Measurements from ENCODE around the gene ADSL. TPM values are rescaled to one million over a fixed set of nuclear protein-coding genes. Genes with fewer than 3 reads are reported as not detected.

Gene ADSL
- total RNA-seq, 3 donors from 2014 or later = 34.0 to 48.1 (median 42.8) TPM

DNA sequence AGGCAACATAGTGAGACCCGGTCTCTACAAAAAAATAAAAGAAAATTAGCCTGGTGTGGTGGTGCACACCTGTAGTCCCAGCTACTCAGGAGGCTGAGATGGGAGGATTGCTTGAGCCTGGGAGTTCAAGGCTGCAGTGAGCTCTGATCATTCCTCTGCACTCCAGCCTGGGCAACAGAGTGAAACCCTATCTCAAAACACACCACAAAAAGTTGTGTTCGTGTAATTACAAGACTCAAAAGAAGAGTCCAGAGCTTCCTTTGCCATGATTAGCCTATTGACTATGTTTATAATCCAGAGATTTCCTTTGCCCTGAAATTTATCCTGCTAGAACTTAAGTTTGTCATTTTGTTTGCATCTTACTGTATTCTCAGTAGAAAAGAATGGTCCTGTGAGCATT is 45.1 kb downstream of the ADSL start:
- TF ChIP-seq, protein P1, sequence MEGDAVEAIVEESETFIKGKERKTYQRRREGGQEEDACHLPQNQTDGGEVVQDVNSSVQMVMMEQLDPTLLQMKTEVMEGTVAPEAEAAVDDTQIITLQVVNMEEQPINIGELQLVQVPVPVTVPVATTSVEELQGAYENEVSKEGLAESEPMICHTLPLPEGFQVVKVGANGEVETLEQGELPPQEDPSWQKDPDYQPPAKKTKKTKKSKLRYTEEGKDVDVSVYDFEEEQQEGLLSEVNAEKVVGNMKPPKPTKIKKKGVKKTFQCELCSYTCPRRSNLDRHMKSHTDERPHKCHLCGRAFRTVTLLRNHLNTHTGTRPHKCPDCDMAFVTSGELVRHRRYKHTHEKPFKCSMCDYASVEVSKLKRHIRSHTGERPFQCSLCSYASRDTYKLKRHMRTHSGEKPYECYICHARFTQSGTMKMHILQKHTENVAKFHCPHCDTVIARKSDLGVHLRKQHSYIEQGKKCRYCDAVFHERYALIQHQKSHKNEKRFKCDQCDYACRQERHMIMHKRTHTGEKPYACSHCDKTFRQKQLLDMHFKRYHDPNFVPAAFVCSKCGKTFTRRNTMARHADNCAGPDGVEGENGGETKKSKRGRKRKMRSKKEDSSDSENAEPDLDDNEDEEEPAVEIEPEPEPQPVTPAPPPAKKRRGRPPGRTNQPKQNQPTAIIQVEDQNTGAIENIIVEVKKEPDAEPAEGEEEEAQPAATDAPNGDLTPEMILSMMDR (IDR thresholded peaks at IDR 0.05) = no peak

DNA sequence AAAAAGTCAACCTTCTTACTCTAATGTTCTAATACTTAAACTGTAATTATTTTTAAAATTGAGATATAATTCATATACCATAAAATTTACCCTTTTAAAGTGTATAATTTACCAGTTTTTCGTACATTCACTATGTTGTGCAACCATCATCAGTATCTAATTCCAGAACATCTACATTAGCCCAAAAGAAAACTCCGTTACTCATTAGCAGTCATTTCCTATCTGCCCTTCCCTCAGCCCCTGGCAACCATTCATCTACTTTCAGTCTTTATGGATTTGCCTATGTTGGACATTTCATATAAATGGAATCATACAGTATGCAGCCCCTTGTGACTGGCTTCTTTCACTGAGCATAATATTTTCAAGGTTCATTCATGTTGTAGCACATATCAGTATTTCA is 46.3 kb downstream of the ADSL start:
- peaks cover 19% of the 10 kb centered on the region for H3K4me1 ChIP-seq (ENCODE audit: low read depth)
- ATAC-seq = no peak
- H3K9me3 ChIP-seq = no peaks in the 10 kb centered on the region
- TF ChIP-seq, protein P1 (IDR thresholded peaks at IDR 0.05) = no peak
- intact Hi-C loops (cut with DNase I, micrococcal nuclease) = no loop called here
- no peak for DNase-seq
- H3K4me3 ChIP-seq = no peak overlapping the region
- H3K36me3 ChIP-seq (ENCODE audit: low read depth) = no peaks in the 10 kb centered on the region

More for the DNA sequence above, 45.1 kb downstream of the ADSL start:
- ATAC-seq = no peak
- Histone ChIP-seq H3K4me1 (ENCODE audit: low read depth) (peaks cover 18% of the 10 kb centered on the region), H3K4me3 (no peak overlapping the region), H3K9me3 (no peaks in the 10 kb centered on the region), H3K36me3 (ENCODE audit: low read depth) (no peaks in the 10 kb centered on the region)
- intact Hi-C loops (cut with DNase I, micrococcal nuclease) = no loop called here
- no peak for DNase-seq

DNA sequence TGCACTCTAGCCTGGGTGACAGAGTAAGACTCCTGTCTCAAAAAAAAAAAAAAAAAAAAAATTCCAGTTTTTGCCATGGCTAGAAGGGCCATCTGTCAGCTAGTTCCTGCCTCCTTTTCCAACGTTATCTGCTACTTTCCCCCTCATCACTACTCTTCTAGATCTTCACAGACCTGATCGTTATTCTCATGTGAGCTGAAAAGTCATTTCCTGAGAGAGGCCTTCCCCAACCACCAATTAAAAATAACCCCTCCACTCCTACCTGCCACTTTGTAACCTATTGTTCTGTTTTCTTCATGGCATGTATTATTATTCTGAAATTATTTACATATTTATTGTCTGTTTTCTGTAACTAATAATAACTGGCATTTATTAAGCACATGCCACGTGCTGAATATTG is 48.3 kb downstream of the ADSL start:
- TF ChIP-seq, protein P1 (IDR thresholded peaks at IDR 0.05) = no peak
- no peak for DNase-seq
- intact Hi-C loops (cut with DNase I, micrococcal nuclease) = no loop called here

DNA sequence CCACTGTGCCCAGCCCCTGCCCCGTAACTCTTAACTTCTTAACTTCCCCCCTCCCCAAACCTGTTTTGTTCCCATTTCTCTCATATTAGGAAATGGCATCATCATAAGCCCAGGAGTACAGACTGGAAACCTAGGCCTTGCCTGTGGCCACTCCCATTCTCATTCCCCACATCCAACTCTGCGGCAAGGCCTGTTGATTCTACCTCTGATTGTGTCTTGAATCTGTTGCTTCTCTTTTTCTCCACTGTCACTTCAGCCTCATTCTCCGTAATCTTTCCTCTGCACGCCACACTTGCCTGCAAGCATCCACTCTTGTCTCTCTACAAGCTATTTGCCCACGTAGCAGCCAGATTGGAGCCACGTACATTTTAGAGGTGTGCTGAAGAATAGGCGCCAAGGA is 49.3 kb downstream of the ADSL start:
- H3K36me3 ChIP-seq (ENCODE audit: low read depth) = no peaks in the 10 kb centered on the region
- H3K9me3 ChIP-seq = no peaks in the 10 kb centered on the region
- DNase-seq = no peak
- intact Hi-C loops (cut with DNase I, micrococcal nuclease) = no loop called here
- H3K4me1 ChIP-seq (ENCODE audit: low read depth) = peaks cover 24% of the 10 kb centered on the region
- ATAC-seq = no peak
- TF ChIP-seq, protein P1 (IDR thresholded peaks at IDR 0.05) = no peak
- no peak overlapping the region for H3K4me3 ChIP-seq

More for the DNA sequence above, 48.3 kb downstream of the ADSL start:
- Histone ChIP-seq H3K9me3 (no peaks in the 10 kb centered on the region), H3K36me3 (ENCODE audit: low read depth) (no peaks in the 10 kb centered on the region), H3K4me3 (no peak overlapping the region), H3K4me1 (ENCODE audit: low read depth) (peaks cover 21% of the 10 kb centered on the region)
- ATAC-seq = no peak

DNA sequence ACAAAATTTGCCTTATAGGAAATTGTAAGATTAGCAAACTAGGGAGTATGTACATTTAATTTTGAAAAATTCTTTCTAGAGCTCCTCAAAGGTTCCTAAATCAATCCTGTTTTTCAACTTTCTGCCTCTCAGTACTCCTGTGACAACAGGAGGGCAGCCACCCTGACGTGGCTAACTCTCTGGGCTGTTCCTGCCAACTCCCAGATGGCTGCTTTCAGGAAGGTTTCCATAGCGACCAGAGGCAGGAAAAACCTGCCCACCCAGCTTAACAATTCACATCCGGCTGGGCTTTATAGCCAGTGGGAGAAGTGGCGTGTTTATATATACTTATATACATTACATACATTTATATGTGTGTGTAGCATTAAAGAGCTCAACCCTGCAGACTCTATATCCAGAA is 50.6 kb downstream of the ADSL start:
- H3K4me3 ChIP-seq = no peak overlapping the region
- H3K36me3 ChIP-seq (ENCODE audit: low read depth) = peaks cover 4% of the 10 kb centered on the region
- H3K4me1 ChIP-seq (ENCODE audit: low read depth) = peaks cover 31% of the 10 kb centered on the region
- TF ChIP-seq, protein P1 (IDR thresholded peaks at IDR 0.05) = no peak
- no peaks in the 10 kb centered on the region for H3K9me3 ChIP-seq
- DNase-seq (peak; percentile 80 to 91 (median 84)), ATAC-seq (peak; percentile 94)
- intact Hi-C loops (cut with DNase I, micrococcal nuclease) = no loop called here

DNA sequence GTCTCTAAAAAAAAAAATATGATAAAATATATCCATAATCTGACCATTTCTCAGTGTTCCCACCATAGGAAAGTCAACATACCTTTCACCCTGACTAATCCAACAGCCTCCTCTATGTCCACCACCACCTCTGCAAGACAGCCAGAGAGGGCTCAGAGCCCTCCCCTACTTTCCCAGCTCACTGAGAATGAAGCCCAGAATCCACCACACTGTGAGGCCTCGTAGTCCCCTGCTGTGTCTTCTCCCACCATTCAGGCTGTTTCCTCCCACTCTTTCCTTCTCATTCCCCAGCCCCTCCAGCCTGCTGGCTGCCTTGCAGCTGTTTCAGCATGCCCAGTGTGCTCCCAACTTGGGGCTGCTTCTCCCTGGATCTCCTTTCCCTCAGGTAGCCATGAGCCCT is 51.1 kb downstream of the ADSL start:
- DNase-seq (no peak), ATAC-seq (peak; percentile 7)
- H3K4me3 ChIP-seq = no peak overlapping the region
- no peaks in the 10 kb centered on the region for H3K9me3 ChIP-seq
- peaks cover 4% of the 10 kb centered on the region for H3K36me3 ChIP-seq (ENCODE audit: low read depth)
- H3K4me1 ChIP-seq (ENCODE audit: low read depth) = peaks cover 31% of the 10 kb centered on the region
- intact Hi-C loops (cut with DNase I, micrococcal nuclease) = no loop called here
- TF ChIP-seq, protein P1 (IDR thresholded peaks at IDR 0.05) = no peak

Data from mucosa of descending colon (tissue), 3 donors.